Measurements from ENCODE around the gene KCNA5.
A peak's percentile ranks its signal among the peaks of the same experiment; 100 is the strongest.

Gene KCNA5

DNA sequence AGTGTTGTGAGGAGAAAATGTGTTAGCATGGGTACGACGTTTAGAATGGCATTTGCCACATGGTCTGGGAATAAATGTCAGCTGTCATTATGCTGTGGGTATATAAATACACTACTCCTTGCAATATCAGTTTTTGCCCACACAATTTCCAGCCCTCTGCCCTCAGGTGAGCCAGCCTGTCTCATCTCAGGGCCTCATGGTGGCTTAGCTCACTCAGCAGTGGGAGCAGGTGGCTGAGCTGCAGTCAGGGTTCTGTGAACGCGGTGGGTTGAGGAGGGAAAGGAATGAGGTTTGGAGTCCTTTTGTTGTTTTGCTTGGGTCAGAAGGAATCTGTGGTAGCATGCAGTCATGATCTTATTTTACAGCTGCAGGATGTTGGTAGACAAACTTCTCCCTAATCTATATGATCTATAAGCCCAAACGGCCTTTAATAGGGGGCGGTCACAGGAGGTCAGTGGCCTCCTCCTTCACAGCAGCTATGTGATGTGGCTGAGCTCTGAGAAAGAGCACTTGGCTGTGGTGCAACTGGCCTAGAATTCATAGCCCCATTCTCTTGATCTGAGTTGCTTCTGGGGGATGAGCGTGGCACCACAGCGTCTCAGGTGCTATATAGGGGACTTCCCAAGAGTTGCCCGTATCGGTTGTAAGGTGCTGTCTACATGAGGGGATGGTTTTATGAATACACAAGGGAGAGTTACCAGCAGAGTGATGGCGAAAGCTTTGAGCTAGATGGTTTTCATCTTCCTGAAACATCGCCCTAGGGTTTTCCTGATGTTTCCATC is 27.8 kb upstream of the KCNA5 start:
- in situ Hi-C loops (cut with MboI; ENCODE audit: low pct_unique_long_range_greater_than_20kb, low sequenced_read_pairs, unreplicated experiment): no loop called here
- TF ChIP-seq, protein P1, sequence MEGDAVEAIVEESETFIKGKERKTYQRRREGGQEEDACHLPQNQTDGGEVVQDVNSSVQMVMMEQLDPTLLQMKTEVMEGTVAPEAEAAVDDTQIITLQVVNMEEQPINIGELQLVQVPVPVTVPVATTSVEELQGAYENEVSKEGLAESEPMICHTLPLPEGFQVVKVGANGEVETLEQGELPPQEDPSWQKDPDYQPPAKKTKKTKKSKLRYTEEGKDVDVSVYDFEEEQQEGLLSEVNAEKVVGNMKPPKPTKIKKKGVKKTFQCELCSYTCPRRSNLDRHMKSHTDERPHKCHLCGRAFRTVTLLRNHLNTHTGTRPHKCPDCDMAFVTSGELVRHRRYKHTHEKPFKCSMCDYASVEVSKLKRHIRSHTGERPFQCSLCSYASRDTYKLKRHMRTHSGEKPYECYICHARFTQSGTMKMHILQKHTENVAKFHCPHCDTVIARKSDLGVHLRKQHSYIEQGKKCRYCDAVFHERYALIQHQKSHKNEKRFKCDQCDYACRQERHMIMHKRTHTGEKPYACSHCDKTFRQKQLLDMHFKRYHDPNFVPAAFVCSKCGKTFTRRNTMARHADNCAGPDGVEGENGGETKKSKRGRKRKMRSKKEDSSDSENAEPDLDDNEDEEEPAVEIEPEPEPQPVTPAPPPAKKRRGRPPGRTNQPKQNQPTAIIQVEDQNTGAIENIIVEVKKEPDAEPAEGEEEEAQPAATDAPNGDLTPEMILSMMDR (IDR thresholded peaks at IDR 0.05; ENCODE audit: extremely low read depth, insufficient read depth, missing control alignments): no peak

DNA sequence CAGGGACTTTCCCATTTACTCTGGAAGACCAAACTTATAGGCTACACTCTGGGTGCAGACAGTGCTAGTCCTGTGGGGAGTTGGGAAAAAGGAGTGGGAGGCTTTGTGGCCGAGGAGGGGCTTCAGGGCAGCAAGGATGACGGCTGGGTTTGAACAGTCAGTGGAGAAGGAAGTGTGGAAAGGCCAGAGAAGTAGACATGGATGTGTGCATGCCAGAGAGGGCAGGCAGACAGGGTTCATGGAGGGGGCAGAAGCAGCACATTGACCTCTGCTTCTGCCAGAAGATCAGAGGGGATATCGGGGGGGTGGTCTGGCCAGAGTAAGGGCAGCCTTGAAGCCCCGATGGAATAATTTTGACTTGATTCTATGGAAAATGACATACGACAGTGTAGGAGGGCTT is 27.2 kb upstream of the KCNA5 start:
- TF ChIP-seq, protein P1 (IDR thresholded peaks at IDR 0.05; ENCODE audit: extremely low read depth, insufficient read depth, missing control alignments): no peak
- no peak for DNase-seq (ENCODE audit: low spot score)
- in situ Hi-C loops (cut with MboI; ENCODE audit: low pct_unique_long_range_greater_than_20kb, low sequenced_read_pairs, unreplicated experiment): no loop called here

More for the DNA sequence above, 27.8 kb upstream of the KCNA5 start:
- DNase-seq (ENCODE audit: low spot score): no peak

GRCh38 chr12:5017638-5018348 is 25.9 kb upstream of the KCNA5 start:
- DNase-seq (ENCODE audit: low spot score): no peak
- in situ Hi-C loops (cut with MboI; ENCODE audit: low pct_unique_long_range_greater_than_20kb, low sequenced_read_pairs, unreplicated experiment): no loop called here
- TF ChIP-seq, protein P1 (IDR thresholded peaks at IDR 0.05; ENCODE audit: extremely low read depth, insufficient read depth, missing control alignments): no peak

- DNase-seq (ENCODE audit: low spot score): no peak
- in situ Hi-C loops (cut with MboI; ENCODE audit: low pct_unique_long_range_greater_than_20kb, low sequenced_read_pairs, unreplicated experiment): no loop called here
- TF ChIP-seq, protein P1 (IDR thresholded peaks at IDR 0.05; ENCODE audit: extremely low read depth, insufficient read depth, missing control alignments): no peak
These were observed 25.0 kb upstream of the KCNA5 start for GRCh38 chr12:5018677-5019076.

DNA sequence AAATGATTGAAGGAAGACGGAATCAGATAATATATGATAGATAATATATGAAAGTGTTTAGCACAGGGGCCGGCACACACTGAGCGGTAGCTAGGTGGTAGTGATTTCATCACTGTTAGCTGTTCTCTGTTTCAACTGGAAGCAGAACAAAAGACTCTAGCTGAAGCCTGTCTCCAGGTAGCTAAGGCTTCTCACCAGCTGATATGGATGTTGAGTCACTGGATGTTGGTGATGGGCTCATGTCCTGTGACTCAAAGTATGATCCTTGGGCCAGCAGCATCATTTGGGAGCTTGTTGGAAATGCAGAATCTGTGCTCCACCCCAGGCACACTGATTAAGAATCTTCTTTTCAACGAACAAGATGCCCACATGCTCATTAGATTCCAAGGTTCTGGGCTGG is 21.7 kb upstream of the KCNA5 start:
- TF ChIP-seq, protein P1 (IDR thresholded peaks at IDR 0.05; ENCODE audit: extremely low read depth, insufficient read depth, missing control alignments): no peak
- in situ Hi-C loops (cut with MboI; ENCODE audit: low pct_unique_long_range_greater_than_20kb, low sequenced_read_pairs, unreplicated experiment): loop anchor here (5.0 kb wide), 1 partner anchor 65 kb away; no protein-coding TSS in a partner anchor
- DNase-seq (ENCODE audit: low spot score): no peak

- DNase-seq (ENCODE audit: low spot score): peak; percentile 85
- in situ Hi-C loops (cut with MboI; ENCODE audit: low pct_unique_long_range_greater_than_20kb, low sequenced_read_pairs, unreplicated experiment): loop anchor here (5.0 kb wide), 1 partner anchor 65 kb away; no protein-coding TSS in a partner anchor
- TF ChIP-seq, protein P1 (IDR thresholded peaks at IDR 0.05; ENCODE audit: extremely low read depth, insufficient read depth, missing control alignments): peak; percentile 90
These were observed 21.1 kb upstream of the KCNA5 start for GRCh38 chr12:5022465-5023061.
